Hypothalamus (tissue), 51 donors: ENCODE data around the gene TARBP1.
A peak's percentile ranks its signal among the peaks of the same experiment; 100 is the strongest.
"Not testable (repeated sequence)": the region's sequence is repeated elsewhere in the genome, so short reads cannot be mapped to it uniquely, and the experiment has no call there.

Experiments used
- DNase-seq, 51 donors: peaks; one replicate each; lab custom pipeline; 2025; lab: John Stamatoyannopoulos, UW

Gene TARBP1, protein sequence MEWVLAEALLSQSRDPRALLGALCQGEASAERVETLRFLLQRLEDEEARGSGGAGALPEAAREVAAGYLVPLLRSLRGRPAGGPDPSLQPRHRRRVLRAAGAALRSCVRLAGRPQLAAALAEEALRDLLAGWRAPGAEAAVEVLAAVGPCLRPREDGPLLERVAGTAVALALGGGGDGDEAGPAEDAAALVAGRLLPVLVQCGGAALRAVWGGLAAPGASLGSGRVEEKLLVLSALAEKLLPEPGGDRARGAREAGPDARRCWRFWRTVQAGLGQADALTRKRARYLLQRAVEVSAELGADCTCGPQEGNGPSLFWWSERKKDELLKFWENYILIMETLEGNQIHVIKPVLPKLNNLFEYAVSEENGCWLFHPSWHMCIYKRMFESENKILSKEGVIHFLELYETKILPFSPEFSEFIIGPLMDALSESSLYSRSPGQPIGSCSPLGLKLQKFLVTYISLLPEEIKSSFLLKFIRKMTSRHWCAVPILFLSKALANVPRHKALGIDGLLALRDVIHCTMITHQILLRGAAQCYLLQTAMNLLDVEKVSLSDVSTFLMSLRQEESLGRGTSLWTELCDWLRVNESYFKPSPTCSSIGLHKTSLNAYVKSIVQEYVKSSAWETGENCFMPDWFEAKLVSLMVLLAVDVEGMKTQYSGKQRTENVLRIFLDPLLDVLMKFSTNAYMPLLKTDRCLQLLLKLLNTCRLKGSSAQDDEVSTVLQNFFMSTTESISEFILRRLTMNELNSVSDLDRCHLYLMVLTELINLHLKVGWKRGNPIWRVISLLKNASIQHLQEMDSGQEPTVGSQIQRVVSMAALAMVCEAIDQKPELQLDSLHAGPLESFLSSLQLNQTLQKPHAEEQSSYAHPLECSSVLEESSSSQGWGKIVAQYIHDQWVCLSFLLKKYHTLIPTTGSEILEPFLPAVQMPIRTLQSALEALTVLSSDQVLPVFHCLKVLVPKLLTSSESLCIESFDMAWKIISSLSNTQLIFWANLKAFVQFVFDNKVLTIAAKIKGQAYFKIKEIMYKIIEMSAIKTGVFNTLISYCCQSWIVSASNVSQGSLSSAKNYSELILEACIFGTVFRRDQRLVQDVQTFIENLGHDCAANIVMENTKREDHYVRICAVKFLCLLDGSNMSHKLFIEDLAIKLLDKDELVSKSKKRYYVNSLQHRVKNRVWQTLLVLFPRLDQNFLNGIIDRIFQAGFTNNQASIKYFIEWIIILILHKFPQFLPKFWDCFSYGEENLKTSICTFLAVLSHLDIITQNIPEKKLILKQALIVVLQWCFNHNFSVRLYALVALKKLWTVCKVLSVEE (N-terminal part only)

DNA sequence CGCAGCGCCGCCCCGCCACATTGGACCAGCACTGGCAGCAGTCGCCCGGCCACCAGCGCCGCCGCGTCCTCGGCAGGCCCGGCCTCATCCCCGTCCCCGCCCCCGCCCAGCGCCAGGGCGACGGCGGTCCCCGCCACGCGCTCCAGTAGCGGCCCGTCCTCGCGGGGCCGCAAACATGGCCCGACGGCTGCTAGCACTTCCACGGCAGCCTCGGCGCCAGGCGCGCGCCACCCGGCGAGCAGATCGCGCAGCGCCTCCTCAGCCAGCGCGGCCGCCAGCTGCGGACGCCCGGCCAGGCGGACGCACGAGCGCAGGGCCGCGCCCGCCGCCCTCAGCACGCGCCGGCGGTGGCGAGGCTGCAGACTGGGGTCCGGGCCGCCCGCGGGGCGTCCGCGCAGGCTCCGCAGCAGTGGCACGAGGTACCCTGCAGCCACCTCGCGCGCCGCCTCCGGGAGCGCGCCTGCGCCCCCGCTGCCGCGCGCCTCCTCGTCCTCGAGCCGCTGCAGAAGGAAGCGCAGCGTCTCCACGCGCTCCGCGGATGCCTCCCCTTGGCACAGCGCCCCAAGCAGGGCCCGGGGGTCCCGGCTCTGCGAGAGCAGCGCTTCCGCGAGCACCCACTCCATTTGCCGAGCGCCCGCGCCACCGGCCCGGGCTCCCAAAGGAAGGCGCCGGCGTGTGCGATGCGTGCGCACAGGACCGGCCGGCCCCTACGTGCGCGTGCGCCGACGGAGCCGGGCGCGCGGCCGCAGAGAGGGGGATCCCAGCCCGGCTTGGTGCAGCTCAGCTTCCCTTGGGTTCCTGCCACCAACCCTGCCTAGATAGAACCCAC is at the start of gene TARBP1:
TSS of gene TARBP1 (minus strand) at position 699 of the 829 bp plus-strand sequence. CDS start at position 623, 76 bp downstream.
- DNase-seq = peak in 41 of 51 donors; percentile 26 to 91 (median 68)

GRCh38 chr1:234528074-234528865 is 49.3 kb upstream of the TARBP1 start:
- DNase-seq = peak in 12 of 51 donors; percentile 19 to 59 (median 26)

DNA sequence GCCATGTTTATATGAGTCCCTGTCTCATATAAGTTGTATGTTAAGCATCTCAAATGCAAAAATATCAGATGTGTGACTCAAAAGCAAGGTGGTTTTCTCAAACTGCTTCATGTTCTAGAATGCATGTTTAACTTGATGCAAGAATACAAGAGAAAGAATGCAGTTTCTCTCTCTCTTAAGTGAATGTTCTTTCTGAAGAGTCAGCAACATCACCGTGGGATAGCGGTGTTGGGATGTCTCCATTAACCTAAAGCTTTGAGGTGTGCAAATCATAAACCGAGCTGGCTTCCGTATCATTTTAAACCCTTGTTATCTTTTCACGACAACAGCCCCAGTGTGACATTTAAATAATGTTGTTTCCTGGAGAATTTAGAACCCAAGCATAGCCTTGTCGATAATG is 48.4 kb upstream of the TARBP1 start:
- DNase-seq = no peak

GRCh38 chr1:234526922-234527321 is 47.9 kb upstream of the TARBP1 start:
- DNase-seq = no peak

- DNase-seq = no peak
Measured at GRCh38 chr1:234525099-234525799, 46.3 kb upstream of the TARBP1 start.

DNA sequence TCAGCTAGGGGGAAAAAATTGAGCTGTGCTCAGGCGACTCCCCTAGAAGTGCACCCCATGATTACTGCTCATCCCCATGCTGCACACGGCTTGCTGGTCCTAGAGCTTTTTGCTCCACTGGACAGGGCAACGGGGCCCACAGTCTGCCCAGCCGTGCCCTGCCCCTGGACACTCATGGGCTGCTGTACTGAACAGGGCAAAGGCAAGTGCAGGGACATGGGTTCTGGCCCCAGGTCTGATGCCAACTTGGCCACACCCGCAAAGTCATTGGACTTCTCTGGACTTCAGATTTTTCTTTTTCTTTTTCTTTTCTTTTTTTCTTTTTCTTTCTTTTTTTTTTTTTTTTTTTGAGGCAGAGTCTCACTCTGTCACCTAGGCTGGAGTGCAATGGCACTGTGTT is 42.9 kb upstream of the TARBP1 start:
- DNase-seq = no peak

- no peak for DNase-seq
Measured at GRCh38 chr1:234520908-234521817, 42.2 kb upstream of the TARBP1 start.

DNA sequence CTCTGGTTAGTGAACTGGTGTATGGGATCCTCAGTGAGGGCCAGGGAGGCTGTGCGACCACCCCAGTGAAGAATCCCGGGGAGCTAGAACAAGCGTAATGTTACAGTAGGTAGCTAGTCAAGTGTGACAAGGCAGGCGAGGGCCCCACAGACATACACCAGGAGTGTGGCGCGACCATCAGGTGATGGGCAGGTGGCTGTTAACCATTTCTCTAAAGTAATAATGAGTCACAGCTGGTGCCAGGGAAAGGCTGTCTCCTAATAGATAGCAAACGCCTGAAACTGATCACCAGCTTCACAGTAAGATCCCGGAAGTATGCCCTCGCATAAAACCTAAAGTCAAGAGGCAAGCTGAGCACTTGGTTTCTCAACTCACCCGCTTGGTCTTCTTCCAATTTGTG is 40.5 kb upstream of the TARBP1 start:
- DNase-seq = no peak

GRCh38 chr1:234518876-234519275 is 39.9 kb upstream of the TARBP1 start:
- DNase-seq = no peak

DNA sequence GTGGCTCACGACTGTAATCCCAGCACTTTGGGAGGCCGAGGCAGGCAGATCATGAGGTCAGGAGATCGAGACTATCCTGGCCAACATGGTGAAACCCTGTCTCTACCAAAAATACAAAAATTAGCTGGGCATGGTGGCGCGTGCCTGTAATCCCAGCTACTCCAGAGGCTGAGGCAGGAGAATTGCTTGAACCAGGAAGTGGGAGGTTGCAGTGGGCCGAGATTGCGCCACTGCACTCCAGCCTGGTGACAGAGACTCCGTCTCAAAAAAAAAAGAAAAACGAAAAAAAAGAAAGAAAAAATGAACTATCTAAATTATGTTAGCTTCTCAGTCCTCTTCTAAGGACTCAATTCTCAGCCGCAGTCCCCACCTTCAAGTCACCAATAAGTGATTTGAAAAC is 39.1 kb upstream of the TARBP1 start:
- not testable (repeated sequence) for DNase-seq

DNA sequence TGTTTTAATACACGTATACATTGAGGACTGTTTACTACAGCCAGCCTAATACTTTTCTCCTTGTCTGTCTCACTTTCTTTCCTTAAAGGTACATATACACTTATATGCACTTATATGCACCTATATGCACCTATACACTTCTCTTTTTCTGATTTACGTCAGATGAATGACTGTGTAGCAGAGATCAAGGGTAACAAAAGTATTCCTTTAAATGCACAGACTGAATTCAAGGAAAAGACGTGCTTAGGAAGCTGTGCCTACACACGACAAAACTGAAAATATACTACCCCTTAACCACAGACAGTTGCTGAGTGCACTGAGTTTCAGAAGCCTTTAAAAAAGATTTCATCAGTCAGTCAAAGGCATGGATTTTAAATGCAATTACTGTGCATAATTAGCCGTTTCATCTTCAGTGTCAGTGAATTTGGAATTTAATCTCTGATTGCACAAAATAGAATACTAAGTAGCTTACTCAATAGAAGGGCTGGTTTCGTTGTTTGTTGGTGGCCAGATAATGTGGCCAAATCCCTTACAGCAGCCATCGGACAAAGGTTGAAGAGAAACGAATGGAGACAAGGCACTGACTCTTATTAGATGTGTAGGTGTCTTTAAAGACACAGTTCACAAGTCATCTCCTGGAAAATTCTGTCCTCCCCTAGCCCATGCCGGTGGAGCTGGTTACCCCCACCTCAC is 38.3 kb upstream of the TARBP1 start:
- DNase-seq = no peak

GRCh38 chr1:234515821-234516241 is 36.9 kb upstream of the TARBP1 start:
- no peak for DNase-seq

DNA sequence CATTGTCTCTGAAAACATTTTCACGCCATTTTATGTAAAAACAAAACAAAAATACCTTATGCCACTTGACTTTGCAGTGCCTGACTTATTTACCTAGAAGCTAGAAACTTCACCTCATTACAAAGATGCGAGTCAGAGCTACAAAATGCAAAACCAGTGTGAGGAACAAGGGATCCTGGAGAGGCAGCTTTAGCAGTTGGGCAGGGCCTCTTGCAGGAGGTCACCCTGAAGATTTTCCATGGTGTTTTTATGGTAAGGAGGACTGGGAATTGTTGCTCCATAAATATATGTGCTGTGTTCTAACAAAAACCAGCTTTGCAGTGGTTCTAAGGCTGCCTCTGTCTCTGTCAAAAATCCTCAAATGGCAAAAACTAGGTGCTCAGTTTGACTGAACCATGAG is 36.4 kb upstream of the TARBP1 start:
- DNase-seq = no peak

DNA sequence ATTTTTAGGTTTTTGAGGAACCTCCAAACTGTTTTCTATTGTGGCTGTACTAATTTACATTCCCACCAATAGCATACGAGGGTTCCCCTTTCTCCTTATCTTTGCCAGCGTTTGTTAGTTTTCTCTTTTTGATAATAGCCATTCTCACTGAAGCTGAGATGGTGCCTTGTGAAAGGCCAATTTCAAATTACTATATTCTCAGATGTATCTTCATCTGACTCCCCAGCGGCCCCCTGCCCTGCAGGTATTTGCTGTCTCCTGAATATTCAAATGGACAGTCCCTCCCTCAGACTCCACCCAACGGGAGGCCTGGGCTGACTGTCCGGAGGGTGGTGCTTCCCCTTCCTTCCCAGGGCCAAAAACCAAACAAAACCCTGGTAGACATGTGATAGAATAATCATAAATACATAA is 33.5 kb upstream of the TARBP1 start:
- DNase-seq = no peak

DNA sequence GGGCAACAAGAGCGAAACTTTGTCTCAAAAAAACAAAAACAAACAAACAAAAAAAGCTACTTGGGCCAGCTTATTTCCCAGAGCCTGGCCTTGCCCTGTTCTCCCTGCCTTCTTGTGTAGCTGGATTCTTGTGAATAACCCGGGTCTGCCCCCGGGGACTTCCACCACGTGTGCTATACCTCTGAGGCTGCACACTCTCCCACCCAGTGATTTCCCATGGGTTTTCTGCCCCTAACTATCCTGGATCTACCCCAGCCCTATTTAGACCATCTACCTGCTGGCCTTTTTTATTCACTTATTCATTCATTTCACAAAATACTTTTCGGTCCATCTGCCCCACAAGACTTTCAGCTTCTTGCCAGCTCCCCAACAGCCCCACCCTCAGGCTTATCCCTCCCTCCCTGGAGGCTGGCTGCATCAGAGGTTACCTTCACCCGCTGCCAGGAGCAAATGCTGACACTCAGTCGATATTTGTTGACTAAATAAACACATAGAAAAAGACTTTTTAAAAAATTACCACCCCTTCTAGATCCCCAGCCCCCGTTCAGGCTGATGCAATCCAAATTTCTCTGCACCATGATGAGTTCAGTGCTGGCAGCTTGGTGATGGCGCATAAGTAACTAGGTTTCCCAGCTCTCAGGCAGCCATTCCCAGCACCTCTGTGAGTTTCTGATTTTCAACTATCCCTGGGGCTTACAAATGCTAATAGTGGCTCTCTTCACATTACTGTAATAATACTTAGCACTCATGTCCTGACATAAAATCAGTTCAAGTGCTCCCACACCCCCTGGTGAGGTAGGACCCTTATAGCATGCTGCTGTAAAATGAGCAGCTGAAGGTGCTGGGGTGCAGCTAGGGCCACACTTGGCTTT is 30.7 kb upstream of the TARBP1 start:
- peak in 3 of 51 donors; percentile 10 to 21 (median 12) for DNase-seq
